Memory B cell (primary cell): ENCODE data around the gene LMTK3.

Experiments used
- ATAC-seq: fragments of 150-1000 bp; cut with Tn5 transposase; 2 replicates; pipeline ENCODE4 v1.10.0; 2021; ENCODE audit warnings: low read depth, mild to moderate bottlenecking, moderate library complexity
- DNase-seq, 2 donors: peaks; one replicate each; pipeline ENCODE4 v3.0.0; 2022; ENCODE audit warnings: low spot score in 2 of 2
- H3K27ac Mint-ChIP-seq: one replicate; pipeline ENCODE4 v1.8.0; 2022; ENCODE audit warnings: mild to moderate bottlenecking, moderate library complexity, mixed read lengths
- H3K27me3 Mint-ChIP-seq: one replicate; pipeline ENCODE4 v1.8.0; 2022; ENCODE audit warnings: mixed read lengths
- H3K36me3 Mint-ChIP-seq: one replicate; pipeline ENCODE4 v1.8.0; 2022; ENCODE audit warnings: mild to moderate bottlenecking, mixed read lengths
- H3K4me1 Mint-ChIP-seq: one replicate; pipeline ENCODE4 v1.8.0; 2022; ENCODE audit warnings: mixed read lengths
- H3K4me3 Mint-ChIP-seq: one replicate; pipeline ENCODE4 v1.8.0; 2022; ENCODE audit warnings: mild to moderate bottlenecking, moderate library complexity, mixed read lengths
- H3K9me3 Mint-ChIP-seq: one replicate; pipeline ENCODE4 v1.8.0; 2022; ENCODE audit warnings: mixed read lengths

The LMTK3 gene

GRCh38 chr19:48480183-48480557, 31.5 kb downstream of the LMTK3 start:
- Mint-ChIP-seq H3K4me3 (peak overlapping the region; percentile 93), H3K27ac (peak overlapping the region; percentile 55), H3K27me3 (peaks cover 4% of the 10 kb centered on the region), H3K9me3 (no peaks in the 10 kb centered on the region), H3K4me1 (peaks cover 9% of the 10 kb centered on the region), H3K36me3 (peaks cover 3% of the 10 kb centered on the region)
- DNase-seq (no peak), ATAC-seq (peak; percentile 67)

GRCh38 chr19:48479686-48480085, 31.9 kb downstream of the LMTK3 start:
- Mint-ChIP-seq H3K27me3 (peaks cover 4% of the 10 kb centered on the region), H3K4me1 (peaks cover 9% of the 10 kb centered on the region), H3K36me3 (peaks cover 3% of the 10 kb centered on the region), H3K9me3 (no peaks in the 10 kb centered on the region), H3K27ac (no peak overlapping the region), H3K4me3 (peak overlapping the region; percentile 93)
- DNase-seq (no peak), ATAC-seq (no peak)

- H3K36me3 Mint-ChIP-seq, result peaks cover 7% of the 10 kb centered on the region
- H3K27ac Mint-ChIP-seq, result no peak overlapping the region
Measured at GRCh38 chr19:48478339-48479256, 33.0 kb downstream of the LMTK3 start.

GRCh38 chr19:48477698-48478338, 33.8 kb downstream of the LMTK3 start:
- no peak overlapping the region for H3K4me3 Mint-ChIP-seq
- H3K36me3 Mint-ChIP-seq, result peaks cover 7% of the 10 kb centered on the region
- ATAC-seq (no peak), DNase-seq (no peak)
- H3K27ac Mint-ChIP-seq, result no peak overlapping the region
- H3K4me1 Mint-ChIP-seq, result peaks cover 7% of the 10 kb centered on the region
- no peaks in the 10 kb centered on the region for H3K27me3 Mint-ChIP-seq
- no peaks in the 10 kb centered on the region for H3K9me3 Mint-ChIP-seq

More at GRCh38 chr19:48478339-48479256, 33.0 kb downstream of the LMTK3 start:
- no peaks in the 10 kb centered on the region for H3K9me3 Mint-ChIP-seq
- ATAC-seq (no peak), DNase-seq (no peak)
- H3K27me3 Mint-ChIP-seq, result no peaks in the 10 kb centered on the region
- no peak overlapping the region for H3K4me3 Mint-ChIP-seq
- H3K4me1 Mint-ChIP-seq, result peaks cover 7% of the 10 kb centered on the region

GRCh38 chr19:48477067-48477685, 34.5 kb downstream of the LMTK3 start:
- Mint-ChIP-seq H3K27me3 (no peaks in the 10 kb centered on the region), H3K36me3 (peaks cover 11% of the 10 kb centered on the region), H3K27ac (no peak overlapping the region), H3K9me3 (no peaks in the 10 kb centered on the region), H3K4me1 (peaks cover 7% of the 10 kb centered on the region), H3K4me3 (no peak overlapping the region)
- DNase-seq (no peak), ATAC-seq (no peak)

- Mint-ChIP-seq H3K9me3 (no peaks in the 10 kb centered on the region), H3K27me3 (no peaks in the 10 kb centered on the region), H3K4me3 (no peak overlapping the region), H3K4me1 (peaks cover 7% of the 10 kb centered on the region), H3K36me3 (peaks cover 14% of the 10 kb centered on the region), H3K27ac (no peak overlapping the region)
- no peak for ATAC-seq
- no peak for DNase-seq
Measured at GRCh38 chr19:48476176-48476575, 35.5 kb downstream of the LMTK3 start.

GRCh38 chr19:48475369-48476068, 36.1 kb downstream of the LMTK3 start:
- Mint-ChIP-seq H3K9me3 (no peaks in the 10 kb centered on the region), H3K36me3 (peaks cover 16% of the 10 kb centered on the region), H3K4me3 (no peak overlapping the region), H3K27me3 (no peaks in the 10 kb centered on the region), H3K27ac (no peak overlapping the region), H3K4me1 (peaks cover 4% of the 10 kb centered on the region)
- no peak for DNase-seq
- no peak for ATAC-seq

- Mint-ChIP-seq H3K4me1 (peaks cover 7% of the 10 kb centered on the region), H3K27me3 (no peaks in the 10 kb centered on the region), H3K36me3 (peaks cover 16% of the 10 kb centered on the region), H3K9me3 (no peaks in the 10 kb centered on the region), H3K27ac (no peak overlapping the region), H3K4me3 (no peak overlapping the region)
- ATAC-seq (no peak), DNase-seq (no peak)
Measured at GRCh38 chr19:48474084-48474592, 37.5 kb downstream of the LMTK3 start.

GRCh38 chr19:48473161-48473966, 38.3 kb downstream of the LMTK3 start:
- no peak overlapping the region for H3K27ac Mint-ChIP-seq
- H3K4me3 Mint-ChIP-seq, result no peak overlapping the region
- H3K36me3 Mint-ChIP-seq, result peaks cover 16% of the 10 kb centered on the region
- H3K4me1 Mint-ChIP-seq, result peaks cover 9% of the 10 kb centered on the region
- H3K27me3 Mint-ChIP-seq, result no peaks in the 10 kb centered on the region
- H3K9me3 Mint-ChIP-seq, result no peaks in the 10 kb centered on the region
- DNase-seq (no peak), ATAC-seq (no peak)

- no peak for ATAC-seq
- H3K36me3 Mint-ChIP-seq, result peaks cover 14% of the 10 kb centered on the region
- peaks cover 9% of the 10 kb centered on the region for H3K4me1 Mint-ChIP-seq
- no peak overlapping the region for H3K4me3 Mint-ChIP-seq
- H3K9me3 Mint-ChIP-seq, result no peaks in the 10 kb centered on the region
- DNase-seq, result no peak
- H3K27ac Mint-ChIP-seq, result no peak overlapping the region
- no peaks in the 10 kb centered on the region for H3K27me3 Mint-ChIP-seq
Measured at GRCh38 chr19:48471836-48472235, 39.8 kb downstream of the LMTK3 start.

- Mint-ChIP-seq H3K4me3 (peak overlapping the region; percentile 89), H3K9me3 (no peaks in the 10 kb centered on the region), H3K27ac (no peak overlapping the region), H3K36me3 (peaks cover 14% of the 10 kb centered on the region), H3K27me3 (no peaks in the 10 kb centered on the region), H3K4me1 (peaks cover 9% of the 10 kb centered on the region)
- no peak for DNase-seq
- ATAC-seq, result no peak
Measured at GRCh38 chr19:48470856-48471255, 40.8 kb downstream of the LMTK3 start.

GRCh38 chr19:48469934-48470680, 41.5 kb downstream of the LMTK3 start:
- Mint-ChIP-seq H3K9me3 (no peaks in the 10 kb centered on the region), H3K36me3 (peaks cover 13% of the 10 kb centered on the region), H3K27ac (no peak overlapping the region), H3K4me3 (peak overlapping the region; percentile 89), H3K4me1 (peaks cover 11% of the 10 kb centered on the region), H3K27me3 (no peaks in the 10 kb centered on the region)
- DNase-seq (no peak), ATAC-seq (no peak)
